Urothelium cell line (cell line): ENCODE data around the gene TCP1.
"Not testable (repeated sequence)": the region's sequence is repeated elsewhere in the genome, so short reads cannot be mapped to it uniquely, and the experiment has no call there.

Experiments used
- DNase-seq: peaks from one replicate; pipeline ENCODE4 v3.0.0; 2011; ENCODE audit warnings: low spot score, mixed read lengths
- FAIRE-seq: peaks from 2 replicates; lab custom pipeline; 2011; peaks lifted over from hg19 to GRCh38; lab: Jason Lieb, UNC

The TCP1 gene

GRCh38 chr6:159778131-159778530 lies 11.3 kb downstream of the TCP1 start:
- DNase-seq, result no peak
- no peak for FAIRE-seq

- FAIRE-seq, result no peak
- no peak for DNase-seq
Measured at GRCh38 chr6:159777240-159777904, 12.0 kb downstream of the TCP1 start.

DNA sequence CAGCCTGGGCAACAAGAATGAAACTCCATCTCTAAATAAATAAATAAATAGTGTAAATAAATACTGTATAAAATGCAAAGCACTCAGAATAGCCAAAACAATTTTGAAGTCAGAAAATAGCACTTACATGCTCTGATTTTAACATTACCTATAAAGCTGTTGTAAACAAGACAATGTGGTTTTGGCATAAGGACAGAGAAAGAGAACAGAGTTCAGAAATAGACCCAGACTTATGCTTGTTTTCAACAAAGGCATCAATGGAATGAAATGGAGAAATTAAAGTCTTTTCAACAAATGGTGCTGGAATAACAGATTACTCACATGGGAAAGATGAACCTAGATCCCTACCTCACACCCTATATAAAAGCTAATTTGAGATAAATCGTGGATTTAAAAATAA lies 17.2 kb downstream of the TCP1 start:
- DNase-seq (no peak), FAIRE-seq (no peak)

- FAIRE-seq (no peak), DNase-seq (no peak)
Measured at GRCh38 chr6:159769470-159769869, 19.9 kb downstream of the TCP1 start.

GRCh38 chr6:159766906-159767305 lies 22.5 kb downstream of the TCP1 start:
- FAIRE-seq (no peak), DNase-seq (no peak)

GRCh38 chr6:159762681-159763293 lies 26.6 kb downstream of the TCP1 start:
- FAIRE-seq (no peak), DNase-seq (peak; percentile 5)

- DNase-seq, result peak; percentile 95
- FAIRE-seq, result peak; percentile 17
Measured at GRCh38 chr6:159761873-159762680, 27.3 kb downstream of the TCP1 start, which contains the start of gene ACAT2. Gene ACAT2, plus strand, starts transcription at chr6:159762045. Its CDS starts 43 bp downstream, at chr6:159762088.

DNA sequence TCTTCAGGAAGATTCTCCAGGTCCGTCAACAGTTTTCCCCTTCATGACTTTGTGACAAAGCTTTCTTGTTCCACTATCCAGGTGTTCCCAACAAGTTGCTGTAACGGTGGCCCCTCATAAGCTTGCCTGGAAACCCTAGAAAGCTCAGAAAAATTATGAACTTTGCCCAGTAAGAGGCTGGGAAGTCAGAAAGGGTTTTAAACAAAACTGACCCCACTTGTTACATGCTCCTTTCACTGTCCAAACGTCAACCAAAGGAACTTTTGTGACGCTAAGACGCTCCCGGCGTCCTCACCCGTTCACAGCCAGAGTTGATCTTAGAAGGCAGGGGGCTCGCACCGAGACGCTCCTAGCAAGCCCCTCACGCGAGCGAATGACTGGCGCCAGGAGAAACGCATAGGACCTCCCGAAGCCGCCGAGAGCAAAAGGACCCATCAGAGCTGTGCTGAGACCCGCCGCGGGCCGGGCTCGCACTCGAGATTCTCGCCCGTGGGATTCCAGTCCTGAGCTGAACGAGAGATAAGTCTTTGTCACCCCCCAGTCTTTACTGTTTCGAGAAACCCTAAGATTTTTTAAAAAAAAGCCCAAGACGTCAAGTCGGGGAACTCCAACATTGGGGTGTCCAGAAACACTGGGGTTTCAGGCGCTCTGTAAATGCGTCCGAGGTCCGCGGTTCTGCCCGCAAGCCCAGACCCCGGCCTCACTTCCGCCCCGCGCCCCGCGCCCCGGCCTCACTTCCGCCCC lies 28.1 kb downstream of the TCP1 start:
- FAIRE-seq (no peak), DNase-seq (no peak)

DNA sequence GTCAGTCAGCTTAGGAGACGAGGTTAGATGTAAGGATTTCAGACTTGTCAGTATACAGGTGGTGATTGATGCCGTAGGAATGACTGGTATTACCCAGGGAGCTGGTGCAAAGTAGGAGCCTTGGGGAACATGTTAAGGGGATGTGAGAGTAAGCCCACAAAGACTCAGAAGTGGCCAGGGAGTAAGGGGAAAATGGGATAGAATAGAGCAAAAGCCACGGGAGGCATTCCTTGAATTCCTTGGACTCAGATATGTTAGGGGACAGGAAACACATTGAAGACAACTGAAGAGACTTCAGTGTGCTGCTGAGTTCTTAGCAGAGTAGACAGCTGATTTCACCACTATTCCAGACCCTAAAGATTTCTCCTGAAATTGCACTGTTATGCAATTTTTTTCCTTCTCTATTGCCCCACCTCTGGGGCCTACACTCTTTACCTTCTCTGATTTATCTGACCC lies 28.8 kb downstream of the TCP1 start:
- FAIRE-seq (no peak), DNase-seq (peak; percentile 16)

DNA sequence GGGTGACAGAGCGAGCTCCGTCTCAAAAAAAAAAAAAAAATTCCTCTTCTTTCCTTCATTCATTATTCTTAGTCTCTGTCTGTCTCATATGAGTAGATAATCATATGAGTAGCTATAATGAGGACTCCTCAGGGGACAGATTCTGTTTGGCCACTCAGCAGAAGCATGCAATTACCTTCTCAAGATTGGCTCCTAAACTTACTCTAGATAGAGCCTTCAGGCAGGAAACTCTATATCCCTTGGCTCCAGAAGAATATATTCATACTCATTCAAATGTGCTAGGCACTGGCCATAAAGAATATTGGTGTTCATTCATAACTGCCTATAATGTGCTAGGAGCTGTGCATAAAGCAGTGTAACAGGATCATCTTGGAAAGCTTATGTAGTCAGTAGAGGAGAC lies 29.8 kb downstream of the TCP1 start:
- FAIRE-seq (no peak), DNase-seq (no peak)

- no peak for FAIRE-seq
- DNase-seq, result peak; percentile 27
Measured at GRCh38 chr6:159758031-159759001, 31.1 kb downstream of the TCP1 start.

DNA sequence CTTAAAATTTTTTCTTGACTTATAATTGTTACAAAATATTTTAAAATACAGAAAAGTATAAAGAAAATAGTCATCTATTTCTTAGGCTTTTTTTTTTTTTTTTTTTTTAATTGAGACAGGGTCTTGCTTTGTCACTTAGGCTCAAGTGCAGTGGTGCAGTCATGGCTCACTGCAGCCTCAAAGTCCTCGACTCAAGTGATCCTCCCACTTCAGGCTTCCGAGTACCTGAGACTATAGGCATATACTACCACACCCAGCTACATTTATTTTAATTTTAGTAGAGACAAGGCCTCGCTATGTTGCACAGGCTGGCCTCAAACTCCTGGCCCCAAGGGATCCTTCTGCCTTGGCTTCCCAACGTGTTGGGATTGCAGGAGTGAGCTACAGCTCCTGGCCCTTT lies 32.9 kb downstream of the TCP1 start:
- DNase-seq, result no peak
- FAIRE-seq, result no peak

DNA sequence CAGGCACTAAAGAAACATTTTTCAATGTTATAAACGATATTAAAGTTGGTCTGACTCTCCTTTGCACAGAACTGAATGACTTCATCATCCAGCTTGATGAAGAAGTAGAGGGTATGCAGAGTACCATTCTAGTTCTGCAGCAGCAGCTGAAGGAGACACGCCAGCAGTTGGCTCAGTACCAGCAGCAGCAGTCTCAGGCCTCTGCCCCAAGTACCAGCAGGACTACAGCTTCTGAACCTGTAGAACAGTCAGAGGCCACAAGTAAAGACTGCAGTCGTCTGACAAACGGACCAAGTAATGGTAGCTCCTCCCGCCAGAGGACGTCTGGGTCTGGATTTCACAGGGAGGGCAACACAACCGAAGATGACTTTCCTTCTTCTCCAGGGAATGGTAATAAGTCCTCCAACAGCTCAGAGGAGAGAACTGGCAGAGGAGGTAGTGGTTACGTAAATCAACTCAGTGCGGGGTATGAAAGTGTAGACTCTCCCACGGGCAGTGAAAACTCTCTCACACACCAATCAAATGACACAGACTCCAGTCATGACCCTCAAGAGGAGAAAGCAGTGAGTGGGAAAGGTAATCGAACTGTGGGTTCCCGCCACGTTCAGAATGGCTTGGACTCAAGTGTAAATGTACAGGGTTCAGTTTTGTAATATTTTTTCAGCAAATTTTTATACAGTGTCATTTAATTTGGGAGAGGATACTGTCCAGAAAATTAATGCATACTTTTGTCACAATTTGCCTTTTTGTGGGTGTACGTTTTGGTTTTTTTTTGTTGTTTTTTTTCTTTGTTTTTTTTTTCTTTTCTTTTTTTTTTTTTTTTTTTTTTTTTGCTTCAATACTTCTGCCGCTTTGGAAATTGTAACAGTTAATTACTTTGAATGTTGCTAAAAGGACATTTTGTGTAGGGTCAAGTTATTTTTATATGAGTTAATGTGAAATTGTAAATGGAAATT lies 34.2 kb downstream of the TCP1 start:
- DNase-seq, result no peak
- FAIRE-seq, result no peak

DNA sequence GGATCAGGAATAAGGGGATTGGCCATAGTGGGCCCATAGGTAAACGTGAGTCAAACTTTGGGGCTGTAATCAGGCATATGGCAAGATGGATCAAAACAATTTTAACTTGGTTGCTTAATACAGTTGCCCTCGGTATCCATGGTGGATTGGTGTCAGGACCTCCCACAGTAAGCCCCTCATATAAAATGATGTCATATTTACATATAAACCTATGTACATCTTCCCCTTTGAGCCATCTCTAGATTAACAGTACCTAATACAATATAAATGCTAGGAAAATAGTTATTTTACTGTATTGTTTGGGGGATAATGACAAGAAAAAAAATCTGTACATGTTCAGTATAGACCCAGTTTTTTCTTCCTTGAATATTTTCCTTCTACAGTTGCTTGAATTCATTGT lies 35.0 kb downstream of the TCP1 start:
- FAIRE-seq, result no peak

DNA sequence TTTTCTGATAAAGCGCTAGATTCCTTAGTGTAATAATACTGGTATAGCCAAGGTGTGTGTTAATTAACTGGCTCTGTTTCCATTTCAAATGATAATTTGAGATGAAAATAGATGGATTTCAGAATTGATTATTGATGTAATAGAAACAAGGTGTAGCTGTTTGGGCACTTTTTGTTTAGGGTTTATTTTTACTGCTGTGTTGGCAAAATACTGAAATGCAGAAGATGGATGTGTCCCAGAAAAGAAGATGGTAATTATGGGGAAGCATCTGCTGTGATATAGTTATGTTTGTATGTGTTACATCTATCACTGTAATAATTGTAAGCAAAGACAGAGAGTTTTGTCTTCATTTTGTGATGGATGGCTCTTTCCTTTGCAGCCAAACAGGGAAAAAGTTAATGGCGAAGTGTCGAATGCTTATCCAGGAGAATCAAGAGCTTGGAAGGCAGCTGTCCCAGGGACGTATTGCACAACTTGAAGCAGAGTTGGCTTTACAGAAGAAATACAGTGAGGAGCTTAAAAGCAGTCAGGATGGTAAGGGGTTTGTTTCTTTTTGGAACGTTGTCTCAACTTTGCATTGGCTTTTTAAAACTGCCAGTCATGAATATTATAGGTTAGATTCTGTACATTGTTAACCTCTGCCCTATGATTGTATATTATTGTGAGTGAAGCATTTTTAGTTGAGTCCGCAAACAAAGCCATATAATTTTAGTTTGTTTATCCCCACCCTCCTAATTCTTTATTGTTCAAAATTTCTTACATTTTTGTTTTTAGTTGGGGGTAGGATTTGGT lies 36.1 kb downstream of the TCP1 start:
- no peak for FAIRE-seq

More for the DNA sequence above, 35.0 kb downstream of the TCP1 start:
- DNase-seq, result no peak

GRCh38 chr6:159751448-159751847 lies 38.0 kb downstream of the TCP1 start:
- FAIRE-seq, result no peak
- DNase-seq, result no peak

More for the DNA sequence above, 36.1 kb downstream of the TCP1 start:
- no peak for DNase-seq

DNA sequence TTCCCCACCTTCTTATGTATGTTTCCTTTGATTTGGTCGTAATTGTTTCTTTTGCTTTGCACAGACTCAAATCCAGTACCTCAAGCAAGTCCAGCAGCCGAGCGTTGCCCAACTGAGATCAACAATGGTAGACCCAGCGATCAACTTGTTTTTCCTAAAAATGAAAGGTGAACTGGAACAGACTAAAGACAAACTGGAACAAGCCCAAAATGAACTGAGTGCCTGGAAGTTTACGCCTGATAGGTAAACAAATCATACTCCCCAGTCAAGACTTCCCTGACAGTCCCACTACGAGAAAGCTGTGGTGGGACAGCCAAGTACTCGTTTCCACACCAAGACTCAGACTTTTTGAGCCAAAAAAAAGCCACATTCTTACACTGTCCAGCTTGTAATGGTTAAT lies 41.3 kb downstream of the TCP1 start:
- DNase-seq, FAIRE-seq: not testable (repeated sequence)

DNA sequence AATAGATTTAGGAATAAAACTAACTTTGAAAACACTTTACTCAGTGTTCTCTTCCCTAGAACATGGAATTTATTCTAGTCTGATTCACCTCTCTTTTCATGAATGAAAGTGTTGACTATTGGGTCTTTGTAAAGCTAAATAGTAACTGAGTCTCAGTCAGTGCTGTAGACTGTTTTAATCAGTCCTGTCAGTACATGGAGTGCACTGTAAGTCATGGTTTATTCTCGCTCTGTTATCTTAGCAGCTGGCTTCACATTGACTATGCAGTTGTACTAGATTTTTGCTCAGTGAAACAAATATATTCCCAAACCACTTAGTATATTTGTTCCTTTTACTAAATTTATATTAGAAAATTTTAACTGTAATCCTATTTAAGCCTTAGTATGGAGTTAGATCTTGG lies 42.6 kb downstream of the TCP1 start:
- DNase-seq (no peak), FAIRE-seq (no peak)
